NT2/D1 (cell line): ENCODE measurements around the gene XIRP1.

Source experiments
- DNase-seq: peaks from one replicate; pipeline ENCODE4 v3.0.0-alpha.2; 2011; ENCODE audit warnings: low read depth, low spot score
- H3K27me3 ChIP-seq: 2 replicates; pipeline ENCODE4 v1.6.0; 2011; ENCODE audit warnings: mild to moderate bottlenecking; ENCODE audit not compliant: insufficient read length, insufficient read depth
- H3K36me3 ChIP-seq: 2 replicates; pipeline ENCODE4 v1.6.1; 2011; ENCODE audit warnings: mild to moderate bottlenecking, low read length, mixed read lengths; ENCODE audit not compliant: insufficient read depth, insufficient read length
- H3K4me1 ChIP-seq: 2 replicates; pipeline ENCODE4 v1.5.1; 2011; ENCODE audit not compliant: insufficient read depth, insufficient read length
- H3K4me3 ChIP-seq: 2 replicates; pipeline ENCODE4 v1.5.1; 2011; ENCODE audit warnings: low read depth; ENCODE audit not compliant: insufficient read length
- H3K9ac ChIP-seq: 2 replicates; pipeline ENCODE4 v1.6.0; 2011; ENCODE audit warnings: low read depth; ENCODE audit not compliant: insufficient read length
- H3K9me3 ChIP-seq: 2 replicates; pipeline ENCODE4 v1.5.1; 2011; ENCODE audit warnings: mild to moderate bottlenecking, low read length; ENCODE audit not compliant: insufficient read depth
- SUZ12 ChIP-seq: IDR thresholded peaks from 2 replicates; pipeline ENCODE4 v1.6.1; 2011; ENCODE audit not compliant: insufficient read length, insufficient read depth; ENCODE audit errors: extremely low read depth
- YY1 ChIP-seq: IDR thresholded peaks from 2 replicates; pipeline ENCODE4 v1.6.1; 2011; ENCODE audit not compliant: insufficient read length, insufficient read depth
- ZNF274 ChIP-seq: IDR thresholded peaks from 2 replicates; pipeline ENCODE4 v1.6.1; 2011; ENCODE audit warnings: mild to moderate bottlenecking, low read depth, low read length

The XIRP1 gene, protein sequence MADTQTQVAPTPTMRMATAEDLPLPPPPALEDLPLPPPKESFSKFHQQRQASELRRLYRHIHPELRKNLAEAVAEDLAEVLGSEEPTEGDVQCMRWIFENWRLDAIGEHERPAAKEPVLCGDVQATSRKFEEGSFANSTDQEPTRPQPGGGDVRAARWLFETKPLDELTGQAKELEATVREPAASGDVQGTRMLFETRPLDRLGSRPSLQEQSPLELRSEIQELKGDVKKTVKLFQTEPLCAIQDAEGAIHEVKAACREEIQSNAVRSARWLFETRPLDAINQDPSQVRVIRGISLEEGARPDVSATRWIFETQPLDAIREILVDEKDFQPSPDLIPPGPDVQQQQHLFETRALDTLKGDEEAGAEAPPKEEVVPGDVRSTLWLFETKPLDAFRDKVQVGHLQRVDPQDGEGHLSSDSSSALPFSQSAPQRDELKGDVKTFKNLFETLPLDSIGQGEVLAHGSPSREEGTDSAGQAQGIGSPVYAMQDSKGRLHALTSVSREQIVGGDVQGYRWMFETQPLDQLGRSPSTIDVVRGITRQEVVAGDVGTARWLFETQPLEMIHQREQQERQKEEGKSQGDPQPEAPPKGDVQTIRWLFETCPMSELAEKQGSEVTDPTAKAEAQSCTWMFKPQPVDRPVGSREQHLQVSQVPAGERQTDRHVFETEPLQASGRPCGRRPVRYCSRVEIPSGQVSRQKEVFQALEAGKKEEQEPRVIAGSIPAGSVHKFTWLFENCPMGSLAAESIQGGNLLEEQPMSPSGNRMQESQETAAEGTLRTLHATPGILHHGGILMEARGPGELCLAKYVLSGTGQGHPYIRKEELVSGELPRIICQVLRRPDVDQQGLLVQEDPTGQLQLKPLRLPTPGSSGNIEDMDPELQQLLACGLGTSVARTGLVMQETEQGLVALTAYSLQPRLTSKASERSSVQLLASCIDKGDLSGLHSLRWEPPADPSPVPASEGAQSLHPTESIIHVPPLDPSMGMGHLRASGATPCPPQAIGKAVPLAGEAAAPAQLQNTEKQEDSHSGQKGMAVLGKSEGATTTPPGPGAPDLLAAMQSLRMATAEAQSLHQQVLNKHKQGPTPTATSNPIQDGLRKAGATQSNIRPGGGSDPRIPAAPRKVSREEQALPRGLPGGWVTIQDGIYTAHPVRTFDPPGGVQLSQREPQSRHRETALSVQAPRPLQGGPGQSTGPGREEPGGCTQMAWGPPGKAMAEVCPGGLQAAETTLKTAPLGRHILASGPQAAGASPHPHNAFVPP (N-terminal part only)

DNA sequence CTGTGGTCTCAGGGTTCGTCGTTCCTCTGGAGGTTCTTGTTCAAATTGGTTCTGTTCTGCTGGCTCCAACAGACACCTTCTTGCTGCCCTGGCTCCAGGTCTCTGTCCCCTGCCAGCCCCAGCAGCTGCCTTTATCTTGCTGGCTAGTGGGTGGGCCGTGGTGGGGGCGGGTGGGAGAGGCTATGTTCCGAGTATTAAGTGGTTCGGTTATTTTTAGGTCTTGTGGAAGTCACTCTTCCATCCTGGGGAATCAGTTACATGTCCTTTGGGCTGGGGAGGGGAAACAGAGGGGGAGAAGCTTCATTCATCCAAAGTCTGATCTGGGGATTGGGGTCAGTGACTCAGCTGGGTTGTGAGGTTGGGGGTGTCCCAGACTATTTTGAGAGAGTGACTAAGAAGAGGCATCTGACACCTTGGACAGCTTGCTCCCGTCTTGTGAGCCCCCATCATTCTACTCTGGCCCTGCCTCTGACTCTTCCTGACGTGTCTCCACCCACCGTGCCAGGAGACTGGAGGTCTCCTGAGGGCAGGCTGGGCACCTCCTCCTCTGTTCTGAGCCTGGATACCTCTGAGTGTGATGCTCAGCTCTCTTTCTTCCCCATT is at the start of gene XIRP1:
XIRP1 (minus strand) TSS at position 106 of the 603 bp plus-strand sequence. CDS start 3,150 bp downstream, outside the sequence.
- Histone ChIP-seq H3K27me3 (no peaks in the 10 kb centered on the region), H3K9me3 (no peaks in the 10 kb centered on the region), H3K36me3 (no peaks in the 10 kb centered on the region), H3K9ac (no peak within 1 kb of the TSS), H3K4me3 (no peak within 1 kb of the TSS), H3K4me1 (peaks cover 14% of the 10 kb centered on the region)
- no peak for TF ChIP-seq YY1
- TF ChIP-seq SUZ12: no peak
- TF ChIP-seq ZNF274: no peak
- DNase-seq: no peak

GRCh38 chr3:39241561-39241960 is 49.2 kb upstream of the XIRP1 start:
- Histone ChIP-seq H3K36me3 (no peaks in the 10 kb centered on the region), H3K4me1 (no peaks in the 10 kb centered on the region), H3K27me3 (no peaks in the 10 kb centered on the region), H3K9me3 (no peaks in the 10 kb centered on the region), H3K9ac (no peak overlapping the region), H3K4me3 (no peak overlapping the region)
- no peak for DNase-seq
- TF ChIP-seq YY1 (no peak), SUZ12 (no peak), ZNF274 (no peak)

GRCh38 chr3:39237027-39237426 is 44.6 kb upstream of the XIRP1 start:
- Histone ChIP-seq H3K4me3 (no peak overlapping the region), H3K9me3 (no peaks in the 10 kb centered on the region), H3K36me3 (no peaks in the 10 kb centered on the region), H3K9ac (no peak overlapping the region), H3K4me1 (no peaks in the 10 kb centered on the region), H3K27me3 (no peaks in the 10 kb centered on the region)
- no peak for DNase-seq
- no peak for TF ChIP-seq YY1
- no peak for TF ChIP-seq SUZ12
- no peak for TF ChIP-seq ZNF274

GRCh38 chr3:39234651-39235050 is 42.3 kb upstream of the XIRP1 start:
- TF ChIP-seq SUZ12 (no peak), ZNF274 (no peak), YY1 (no peak)
- Histone ChIP-seq H3K9ac (no peak overlapping the region), H3K4me3 (no peak overlapping the region), H3K27me3 (no peaks in the 10 kb centered on the region), H3K36me3 (no peaks in the 10 kb centered on the region), H3K4me1 (no peaks in the 10 kb centered on the region), H3K9me3 (peaks cover 8% of the 10 kb centered on the region; the same call in 1 of the 2 replicates)
- no peak for DNase-seq

DNA sequence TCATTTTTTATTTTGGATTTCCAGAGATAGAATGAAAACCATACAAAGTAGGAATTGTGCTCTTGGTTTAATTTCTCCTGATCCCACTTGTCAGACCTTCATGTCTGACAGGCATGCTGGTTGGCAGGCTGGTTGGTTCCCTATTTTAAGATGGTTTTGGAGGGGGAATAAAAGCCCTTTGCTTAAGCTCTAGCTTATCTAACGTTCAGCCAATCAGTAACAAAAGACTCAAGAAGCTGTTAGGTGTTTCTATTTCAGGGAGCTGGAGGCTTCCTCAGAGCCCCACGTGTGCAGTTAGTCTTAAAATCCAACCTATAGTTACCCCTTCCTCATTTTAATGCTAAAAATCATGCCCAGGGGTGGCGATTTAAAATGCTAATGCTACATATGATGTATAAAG is 40.5 kb upstream of the XIRP1 start:
- DNase-seq: no peak
- Histone ChIP-seq H3K9me3 (peaks cover 8% of the 10 kb centered on the region; the same call in 1 of the 2 replicates), H3K4me1 (no peaks in the 10 kb centered on the region), H3K9ac (no peak overlapping the region), H3K27me3 (no peaks in the 10 kb centered on the region), H3K4me3 (no peak overlapping the region), H3K36me3 (no peaks in the 10 kb centered on the region)
- TF ChIP-seq YY1 (no peak), SUZ12 (no peak), ZNF274 (no peak)

- no peak for DNase-seq
- Histone ChIP-seq H3K4me3 (no peak overlapping the region), H3K27me3 (no peaks in the 10 kb centered on the region), H3K9ac (no peak overlapping the region), H3K4me1 (no peaks in the 10 kb centered on the region), H3K36me3 (no peaks in the 10 kb centered on the region), H3K9me3 (peaks cover 8% of the 10 kb centered on the region)
- TF ChIP-seq SUZ12 (no peak), ZNF274 (no peak), YY1 (no peak)
These were observed 38.1 kb upstream of the XIRP1 start for GRCh38 chr3:39230453-39230852.
